Endothelial cell of umbilical vein (primary cell): ENCODE measurements around the gene TLDC2. TPM values are rescaled to one million over a fixed set of nuclear protein-coding genes. Genes with fewer than 3 reads are reported as not detected.

ENCODE experiments used
- BruUV-seq: library from RNA; stranded (reverse); fragments of 400-500 nt; replicated peaks from 2 replicates; lab custom pipeline; 2021; lab: Mats Ljungman, UMichigan
- CTCF ChIA-PET: fragments of 300-600, 350-600 bp; sonication (Branson Sonifier 250); formaldehyde crosslinking; loops from one replicate; lab custom pipeline; 2021; ENCODE audit warnings: antibody characterized with exemption, inconsistent platforms; lab: Charles Lee
- POLR2A ChIA-PET: fragments of 300-600, 350-600 bp; sonication (Branson Sonifier 250); formaldehyde crosslinking; loops from one replicate; lab custom pipeline; 2021; ENCODE audit warnings: antibody characterized with exemption, inconsistent platforms; lab: Charles Lee
- DNase-seq: peaks from one replicate; pipeline ENCODE4 v3.0.0-alpha.2; 2011; ENCODE audit warnings: low read depth, low spot score
- FAIRE-seq: peaks from 2 replicates; lab custom pipeline; 2011; peaks lifted over from hg19 to GRCh38; lab: Jason Lieb, UNC
- H2AFZ ChIP-seq: 2 replicates; pipeline ENCODE4 v1.6.0; 2012; ENCODE audit warnings: low read depth, low read length, control low read depth, inconsistent platforms
- H3K27ac ChIP-seq: 2 replicates; pipeline ENCODE4 v1.5.1; 2011; ENCODE audit warnings: low read depth, mild to moderate bottlenecking, control low read depth, low read length, moderate library complexity; ENCODE audit not compliant: insufficient read depth
- H3K27me3 ChIP-seq, 2 experiments: 2 replicates each; pipeline versions ENCODE4 v1.6.0 to v1.6.1; 2011; ENCODE audit warnings: low read length in 2 of 2, mixed read lengths in 1 of 2; ENCODE audit not compliant: control insufficient read depth in 2 of 2, insufficient read depth in 2 of 2
- H3K36me3 ChIP-seq, 2 experiments: 2 replicates in 1 of 2; 3 replicates in 1 of 2; pipeline ENCODE4 v1.5.1; 2011; ENCODE audit warnings: low read length in 2 of 2, mild to moderate bottlenecking in 1 of 2, moderate library complexity in 1 of 2; ENCODE audit not compliant: control insufficient read depth in 2 of 2, insufficient read depth in 2 of 2; ENCODE audit errors: extremely low read depth in 1 of 2
- H3K4me1 ChIP-seq: 3 replicates; pipeline ENCODE4 v1.5.1; 2011; ENCODE audit warnings: mild to moderate bottlenecking, low read length; ENCODE audit not compliant: control insufficient read depth, insufficient read depth; ENCODE audit errors: extremely low read depth
- H3K4me2 ChIP-seq: 2 replicates; pipeline ENCODE4 v1.6.1; 2011; ENCODE audit warnings: low read length, control low read depth, mixed read lengths; ENCODE audit not compliant: insufficient read depth
- H3K4me3 ChIP-seq, 3 experiments: fragments of 200-600 bp in 1 of 3; sonication (generic), shearing (Covaris generic) in 1 of 3; replicated peaks in 1 of 3; 2 replicates each; pipeline ENCODE4 v1.5.1; 2011 to 2016; ENCODE audit warnings: control low read depth in 3 of 3, low read length in 3 of 3, mild to moderate bottlenecking in 2 of 3, inconsistent platforms in 1 of 3, low read depth in 1 of 3, moderate library complexity in 1 of 3; ENCODE audit not compliant: insufficient read depth in 1 of 3
- H3K79me2 ChIP-seq: 2 replicates; pipeline ENCODE4 v1.6.0; 2012; ENCODE audit warnings: low read length, inconsistent platforms; ENCODE audit not compliant: control insufficient read depth, insufficient read depth
- H3K9ac ChIP-seq: replicated peaks from 2 replicates; pipeline ENCODE3; 2011; ENCODE audit warnings: low read length, control low read depth; ENCODE audit not compliant: insufficient read depth; ENCODE audit errors: extremely low read depth
- H3K9me1 ChIP-seq: replicated peaks from 3 replicates; pipeline ENCODE4 v1.6.0; 2011; ENCODE audit warnings: mild to moderate bottlenecking, low read length; ENCODE audit not compliant: control insufficient read depth, insufficient read depth; ENCODE audit errors: extremely low read depth
- H3K9me3 ChIP-seq: replicated peaks from 2 replicates; pipeline ENCODE4 v1.5.1; 2012; ENCODE audit warnings: low read length, inconsistent platforms; ENCODE audit not compliant: control insufficient read depth, insufficient read depth
- H4K20me1 ChIP-seq: replicated peaks from 2 replicates; pipeline ENCODE3; 2011; ENCODE audit warnings: mild to moderate bottlenecking, low read length; ENCODE audit not compliant: control insufficient read depth, insufficient read depth; ENCODE audit errors: extremely low read depth
- EZH2 ChIP-seq: IDR thresholded peaks from 2 replicates; pipeline ENCODE4 v1.6.1; 2012; ENCODE audit warnings: borderline replicate concordance, low read depth, mild to moderate bottlenecking, moderate library complexity, low read length, inconsistent platforms; ENCODE audit not compliant: severe bottlenecking
- GATA2 ChIP-seq: IDR thresholded peaks from 2 replicates; pipeline ENCODE4 v1.7.0; 2011; ENCODE audit warnings: low read depth, mild to moderate bottlenecking, moderate library complexity, mixed read lengths, low read length; ENCODE audit not compliant: insufficient read length, insufficient read depth
- MAX ChIP-seq: IDR thresholded peaks from 2 replicates; pipeline ENCODE4 v1.6.1; 2011; ENCODE audit not compliant: insufficient read depth, insufficient read length
- MYC ChIP-seq: IDR thresholded peaks from one replicate; pipeline ENCODE4 v1.6.1; 2011; ENCODE audit warnings: mild to moderate bottlenecking, low read depth, low read length
- dilution Hi-C: fragments of 300-500 bp; cut with MboI; formaldehyde crosslinking; loops from one replicate; pipeline ENCODE4 v1.15.0; 2019; ENCODE audit warnings: low sequenced_read_pairs; ENCODE audit not compliant: extremely low pct_ligation_motif_present
- intact Hi-C: fragments of 100-400 bp; cut with micrococcal nuclease; formaldehyde crosslinking; loops from one replicate; pipeline ENCODE4 v1.10.0; 2022
- polyA plus RNA-seq, 4 experiments: library from polyadenylated mRNA; depleted of rRNA in 3 of 4; stranded (reverse) in 3 of 4; unstranded in 1 of 4; fragments of >200 nt; gene quantifications; 2 replicates each; pipeline versions ENCODE4 v1.2.1 to v1.2.3, GENCODE V29; 2011 to 2012; ENCODE audit warnings: missing spikeins in 1 of 4
- total RNA-seq: library from RNA; stranded (reverse); gene quantifications from 2 replicates; pipeline ENCODE4 v1.2.3, GENCODE V29; 2021
- TF ChIP-seq, protein P1 (sequence below), 2 donors: IDR thresholded peaks; 1 replicate in 1 of 2; 2 replicates in 1 of 2; pipeline ENCODE4 v1.5.1; 2011; ENCODE audit warnings: low read length in 2 of 2, mild to moderate bottlenecking in 2 of 2, moderate library complexity in 2 of 2, control low read depth in 1 of 2, inconsistent platforms in 1 of 2, low read depth in 1 of 2; ENCODE audit not compliant: insufficient read depth in 1 of 2; ENCODE audit errors: extremely low read depth in 1 of 2

Gene TLDC2
- total and polyA plus RNA-seq, 2 donors (not counting 3 experiments of a cell fraction or from before 2014, with no cell fraction given) = not detected

- Histone ChIP-seq H4K20me1 (no peaks in the 10 kb centered on the region), H3K36me3 (no peaks in the 10 kb centered on the region), H3K9me1 (no peaks in the 10 kb centered on the region), H3K4me1 (peaks cover 14% of the 10 kb centered on the region), H2AFZ (no peak overlapping the region), H3K27me3 (no peaks in the 10 kb centered on the region), H3K4me2 (no peak overlapping the region), H3K27ac (peak overlapping the region; percentile 51), H3K79me2 (peaks cover 62% of the 10 kb centered on the region), H3K4me3 (no peak overlapping the region), H3K9me3 (no peaks in the 10 kb centered on the region), H3K9ac (peak overlapping the region; percentile 19)
- intact Hi-C loops (no loop called here), dilution Hi-C loops (no loop called here)
- FAIRE-seq = peak; percentile 52
- ChIA-PET CTCF (interaction anchor here (1.0 to 5.9 kb wide), 8 partner anchors 9 to 73 kb away, joined by 3 to 31 read pairs (median 4); no protein-coding TSS in a partner anchor), POLR2A (no interaction called here)
- TF ChIP-seq MAX (no peak), MYC (no peak), EZH2 (no peak), GATA2 (no peak)
- TF ChIP-seq, protein P1, sequence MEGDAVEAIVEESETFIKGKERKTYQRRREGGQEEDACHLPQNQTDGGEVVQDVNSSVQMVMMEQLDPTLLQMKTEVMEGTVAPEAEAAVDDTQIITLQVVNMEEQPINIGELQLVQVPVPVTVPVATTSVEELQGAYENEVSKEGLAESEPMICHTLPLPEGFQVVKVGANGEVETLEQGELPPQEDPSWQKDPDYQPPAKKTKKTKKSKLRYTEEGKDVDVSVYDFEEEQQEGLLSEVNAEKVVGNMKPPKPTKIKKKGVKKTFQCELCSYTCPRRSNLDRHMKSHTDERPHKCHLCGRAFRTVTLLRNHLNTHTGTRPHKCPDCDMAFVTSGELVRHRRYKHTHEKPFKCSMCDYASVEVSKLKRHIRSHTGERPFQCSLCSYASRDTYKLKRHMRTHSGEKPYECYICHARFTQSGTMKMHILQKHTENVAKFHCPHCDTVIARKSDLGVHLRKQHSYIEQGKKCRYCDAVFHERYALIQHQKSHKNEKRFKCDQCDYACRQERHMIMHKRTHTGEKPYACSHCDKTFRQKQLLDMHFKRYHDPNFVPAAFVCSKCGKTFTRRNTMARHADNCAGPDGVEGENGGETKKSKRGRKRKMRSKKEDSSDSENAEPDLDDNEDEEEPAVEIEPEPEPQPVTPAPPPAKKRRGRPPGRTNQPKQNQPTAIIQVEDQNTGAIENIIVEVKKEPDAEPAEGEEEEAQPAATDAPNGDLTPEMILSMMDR (IDR thresholded peaks at IDR 0.05; ENCODE audit: extremely low read depth in 1 of 2, insufficient read depth in 1 of 2, low read depth in 1 of 2, low read length in 2 of 2) = no peak
- peak; percentile 46 for DNase-seq
- BruUV-seq = no TSS peak
Observed at GRCh38 chr20:36848078-36848660, 27.8 kb upstream of the TLDC2 start.
